ENCODE measurements around the gene IMP3.
A peak's percentile ranks its signal among the peaks of the same experiment; 100 is the strongest.
"Not testable (repeated sequence)": the region's sequence is repeated elsewhere in the genome, so short reads cannot be mapped to it uniquely, and the experiment has no call there.

IMP3 gene

GRCh38 chr15:75639709-75640482, at the start of gene IMP3:
IMP3 (minus strand) TSS chr15:75640224; CDS start chr15:75640168, 56 bp downstream.
- no peak for TF ChIP-seq CTCF (IDR thresholded peaks at IDR 0.05; ENCODE audit: low read depth, low read length)
- peak within 1 kb of the TSS; percentile 91 for H3K4me3 ChIP-seq (ENCODE audit: low read depth, low read length)

GRCh38 chr15:75689429-75689828, 49.4 kb upstream of the IMP3 start:
- not testable (repeated sequence) for H3K4me3 ChIP-seq (ENCODE audit: low read depth, low read length)

GRCh38 chr15:75688831-75689230, 48.8 kb upstream of the IMP3 start:
- H3K4me3 ChIP-seq (ENCODE audit: low read depth, low read length): no peak overlapping the region
- TF ChIP-seq CTCF (IDR thresholded peaks at IDR 0.05; ENCODE audit: low read depth, low read length): no peak

GRCh38 chr15:75688278-75688557, 48.2 kb upstream of the IMP3 start:
- TF ChIP-seq CTCF (IDR thresholded peaks at IDR 0.05; ENCODE audit: low read depth, low read length): no peak
- no peak overlapping the region for H3K4me3 ChIP-seq (ENCODE audit: low read depth, low read length)

GRCh38 chr15:75687486-75688277, 47.7 kb upstream of the IMP3 start:
- TF ChIP-seq CTCF (IDR thresholded peaks at IDR 0.05; ENCODE audit: low read depth, low read length): no peak
- no peak overlapping the region for H3K4me3 ChIP-seq (ENCODE audit: low read depth, low read length)

GRCh38 chr15:75686212-75686642, 46.2 kb upstream of the IMP3 start:
- TF ChIP-seq CTCF (IDR thresholded peaks at IDR 0.05; ENCODE audit: low read depth, low read length): peak; percentile 62; the same call in 1 of the 2 replicates
- not testable (repeated sequence) for H3K4me3 ChIP-seq (ENCODE audit: low read depth, low read length)

GRCh38 chr15:75685195-75685594, 45.2 kb upstream of the IMP3 start:
- TF ChIP-seq CTCF (IDR thresholded peaks at IDR 0.05; ENCODE audit: low read depth, low read length): no peak
- H3K4me3 ChIP-seq (ENCODE audit: low read depth, low read length): no peak overlapping the region
